OCI-LY7 (cell line): Measurements from ENCODE around the gene CAPNS1. TPM values are rescaled to one million over a fixed set of nuclear protein-coding genes. Genes with fewer than 3 reads are reported as not detected.
A peak's percentile ranks its signal among the peaks of the same experiment; 100 is the strongest.

ENCODE experiments used
- BruUV-seq: library from RNA; stranded (reverse); fragments of 400-500 nt; replicated peaks from 2 replicates; lab custom pipeline; 2021; lab: Mats Ljungman, UMichigan
- CTCF ChIA-PET: fragments of 300-600 bp; sonication (Branson Sonifier 250); formaldehyde crosslinking; loops from one replicate; lab custom pipeline; 2022; ENCODE audit warnings: antibody characterized with exemption; ENCODE audit not compliant: unreplicated experiment; lab: Charles Lee
- POLR2A ChIA-PET: fragments of 300-600 bp; sonication (Branson Sonifier 250); formaldehyde crosslinking; loops from one replicate; lab custom pipeline; 2022; ENCODE audit warnings: antibody characterized with exemption; lab: Charles Lee
- DNase-seq: peaks from one replicate; pipeline ENCODE4 v3.0.0-alpha.2; 2015; ENCODE audit warnings: low spot score
- H2AFZ ChIP-seq: fragments of 200-600 bp; sonication (generic), shearing (Covaris generic); 2 replicates; pipeline ENCODE4 v1.6.1; 2014; ENCODE audit warnings: mild to moderate bottlenecking, antibody characterized with exemption, low read length, moderate library complexity
- H3K27ac ChIP-seq: fragments of 200-600 bp; sonication (generic); 2 replicates; pipeline ENCODE4 v1.5.1; 2014; ENCODE audit warnings: mixed run types, low read depth, mild to moderate bottlenecking, moderate library complexity, low read length, inconsistent platforms; ENCODE audit not compliant: poor library complexity, severe bottlenecking
- H3K36me3 ChIP-seq: fragments of 200-600 bp; sonication (generic); 2 replicates; pipeline ENCODE4 v1.6.1; 2014; ENCODE audit warnings: mild to moderate bottlenecking, antibody characterized with exemption, low read length, moderate library complexity, mixed read lengths; ENCODE audit not compliant: insufficient read depth
- H3K4me1 ChIP-seq: fragments of 200-600 bp; sonication (generic); 2 replicates; pipeline ENCODE4 v1.5.1; 2014; ENCODE audit warnings: mild to moderate bottlenecking, low read length; ENCODE audit not compliant: insufficient read depth, poor library complexity, severe bottlenecking
- H3K4me2 ChIP-seq: fragments of 200-600 bp; sonication (generic); 2 replicates; pipeline ENCODE4 v1.6.1; 2014; ENCODE audit warnings: mild to moderate bottlenecking, low read length
- H3K4me3 ChIP-seq: fragments of 200-600 bp; sonication (generic); 2 replicates; pipeline ENCODE4 v1.5.1; 2014; ENCODE audit warnings: mild to moderate bottlenecking, low read depth, low read length; ENCODE audit not compliant: poor library complexity, severe bottlenecking
- H3K79me2 ChIP-seq: fragments of 200-600 bp; sonication (generic); 2 replicates; pipeline ENCODE4 v1.6.1; 2016; ENCODE audit warnings: low read depth, mild to moderate bottlenecking, low read length, moderate library complexity, mixed read lengths; ENCODE audit not compliant: insufficient read depth
- H3K9me2 ChIP-seq: fragments of 200-600 bp; sonication (generic); 2 replicates; pipeline ENCODE4 v1.6.1; 2016; ENCODE audit warnings: mild to moderate bottlenecking, low read length, mixed read lengths; ENCODE audit not compliant: insufficient read depth
- H3K9me3 ChIP-seq: fragments of 200-600 bp; sonication (generic); 2 replicates; pipeline ENCODE4 v1.6.1; 2014; ENCODE audit warnings: mild to moderate bottlenecking, mixed run types, low read length, mixed read lengths
- H4K20me1 ChIP-seq: fragments of 200-600 bp; sonication (generic); 2 replicates; pipeline ENCODE4 v1.6.1; 2014; ENCODE audit warnings: mild to moderate bottlenecking, antibody characterized with exemption, low read length, moderate library complexity, mixed read lengths; ENCODE audit not compliant: insufficient read depth
- CTCF ChIP-seq: fragments of 200-600 bp; sonication (generic); conservative IDR thresholded peaks from 2 replicates; pipeline ENCODE4 v1.5.1; 2014; ENCODE audit warnings: mild to moderate bottlenecking, antibody characterized with exemption, low read length, moderate library complexity, mixed read lengths
- EZH2phosphoT487 ChIP-seq: fragments of 200-600 bp; sonication (generic); IDR thresholded peaks from 2 replicates; pipeline ENCODE4 v1.6.1; 2018; ENCODE audit warnings: low read depth, borderline replicate concordance, mild to moderate bottlenecking, mixed run types, antibody characterized with exemption, low read length, moderate library complexity, mixed read lengths
- intact Hi-C: fragments of 100-400 bp; cut with micrococcal nuclease; formaldehyde crosslinking; loops from one replicate; pipeline ENCODE4 v1.10.0; 2022; ENCODE audit not compliant: unreplicated experiment
- total RNA-seq, 2 experiments: library from RNA; depleted of rRNA in 1 of 2; stranded (reverse); fragments of >200 nt in 1 of 2; shearing (Covaris generic) in 1 of 2; gene quantifications; 2 replicates each; pipeline ENCODE4 v1.2.3, GENCODE V29; 2014 to 2022

The CAPNS1 gene
- total RNA-seq, 2 experiments from 2014 or later, result 166 to 339 TPM

- Histone ChIP-seq H3K9me3 (no peaks in the 10 kb centered on the region), H3K9me2 (no peaks in the 10 kb centered on the region), H3K4me2 (peak within 1 kb of the TSS; percentile 81), H2AFZ (peak within 1 kb of the TSS; percentile 56; the same call in 1 of the 2 replicates), H3K4me3 (peak within 1 kb of the TSS; percentile 80), H3K79me2 (peaks cover 13% of the 10 kb centered on the region; the same call in 1 of the 2 replicates), H3K4me1 (peaks cover 28% of the 10 kb centered on the region), H3K27ac (peak within 1 kb of the TSS; percentile 68), H4K20me1 (no peaks in the 10 kb centered on the region), H3K36me3 (peaks cover 37% of the 10 kb centered on the region)
- intact Hi-C loops, result loop anchor here (2.0 kb wide), 1 partner anchor 60 kb away; the partner anchor contains the start of genes THAP8 and WDR62
- TF ChIP-seq CTCF, result no peak
- no peak for TF ChIP-seq EZH2phosphoT487
- DNase-seq, result peak; percentile 99
- CTCF ChIA-PET, result interaction anchor here (0.5 to 1.0 kb wide), 2 partner anchors 13 to 65 kb away, joined by 3 to 5 read pairs; no protein-coding TSS in a partner anchor
- no TSS peak for BruUV-seq
- POLR2A ChIA-PET, result interaction anchor here (0.6 to 1.2 kb wide), 2 partner anchors 61 to 280 kb away, joined by 3 to 4 read pairs; no protein-coding TSS in a partner anchor
Measured at GRCh38 chr19:36114721-36115452, 25.0 kb upstream of the CAPNS1 start, which contains the start of gene POLR2I. POLR2I (minus strand) TSS chr19:36114875; CDS start chr19:36114856, 19 bp downstream.

- peaks cover 24% of the 10 kb centered on the region for H3K4me1 ChIP-seq
- intact Hi-C loops, result loop anchor here (2.0 kb wide), 1 partner anchor 61 kb away; the partner anchor contains the start of genes THAP8 and WDR62
- H3K9me2 ChIP-seq, result no peaks in the 10 kb centered on the region
- no peaks in the 10 kb centered on the region for H3K9me3 ChIP-seq
- TF ChIP-seq CTCF (no peak), EZH2phosphoT487 (no peak)
- BruUV-seq, result no TSS peak
- peak within 1 kb of the TSS; percentile 80 for H3K4me3 ChIP-seq
- peak within 1 kb of the TSS; percentile 56; the same call in 1 of the 2 replicates for H2AFZ ChIP-seq
- CTCF ChIA-PET, result interaction anchor here (0.5 to 1.0 kb wide), 2 partner anchors 12 to 64 kb away, joined by 3 to 5 read pairs; no protein-coding TSS in a partner anchor
- H3K27ac ChIP-seq, result peak within 1 kb of the TSS; percentile 68
- POLR2A ChIA-PET, result interaction anchor here (0.9 to 1.3 kb wide), 3 partner anchors 12 to 62 kb away, joined by 3 to 4 read pairs (median 3); no protein-coding TSS in a partner anchor
- peak; percentile 60 for DNase-seq
- H3K4me2 ChIP-seq, result peak within 1 kb of the TSS; percentile 81
- H3K79me2 ChIP-seq, result peaks cover 13% of the 10 kb centered on the region; the same call in 1 of the 2 replicates
- H3K36me3 ChIP-seq, result peaks cover 37% of the 10 kb centered on the region
- H4K20me1 ChIP-seq, result no peaks in the 10 kb centered on the region
Measured at GRCh38 chr19:36115453-36116343, 24.2 kb upstream of the CAPNS1 start, which contains the start of gene TBCB. TBCB (plus strand) TSS chr19:36115468; CDS start chr19:36115561, 93 bp downstream.
